NCI-H524 (cell line): ENCODE measurements around the gene CD300E.

ENCODE experiments used
- DNase-seq, 2 experiments: peaks; one replicate each; lab custom pipeline; 2025; lab: John Stamatoyannopoulos, UW

The CD300E gene

DNA sequence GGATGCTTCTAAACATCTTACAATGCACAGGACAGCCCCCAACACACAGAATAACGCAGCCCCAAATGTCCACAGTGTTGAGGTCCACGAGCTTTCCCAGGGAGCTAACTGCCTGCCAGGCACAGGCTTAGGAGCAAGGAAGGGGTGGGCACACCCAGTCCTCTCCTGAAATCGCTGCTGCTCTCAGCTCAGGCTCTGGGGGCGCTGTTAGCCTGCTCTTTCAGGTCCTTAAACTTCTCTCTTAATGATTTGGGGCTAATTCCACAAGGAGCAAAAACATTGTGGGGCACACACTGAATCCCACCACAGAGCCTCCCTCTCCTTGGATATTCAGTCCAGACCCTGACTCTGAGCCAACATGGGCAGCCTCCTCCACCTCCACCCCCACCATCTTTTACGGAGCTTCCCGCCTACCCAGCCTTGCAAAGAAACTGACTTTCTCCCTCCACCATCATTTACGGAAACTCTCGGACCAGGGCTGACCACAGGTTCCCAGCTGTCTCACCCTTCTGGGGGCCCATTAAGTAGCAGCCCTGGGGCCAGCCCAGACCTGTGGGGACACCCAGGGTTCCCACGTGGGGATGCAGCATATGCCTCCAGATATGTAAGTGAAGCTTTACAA is 57.3 kb downstream of the CD300E start:
- DNase-seq, result peak; percentile 65 to 81

DNA sequence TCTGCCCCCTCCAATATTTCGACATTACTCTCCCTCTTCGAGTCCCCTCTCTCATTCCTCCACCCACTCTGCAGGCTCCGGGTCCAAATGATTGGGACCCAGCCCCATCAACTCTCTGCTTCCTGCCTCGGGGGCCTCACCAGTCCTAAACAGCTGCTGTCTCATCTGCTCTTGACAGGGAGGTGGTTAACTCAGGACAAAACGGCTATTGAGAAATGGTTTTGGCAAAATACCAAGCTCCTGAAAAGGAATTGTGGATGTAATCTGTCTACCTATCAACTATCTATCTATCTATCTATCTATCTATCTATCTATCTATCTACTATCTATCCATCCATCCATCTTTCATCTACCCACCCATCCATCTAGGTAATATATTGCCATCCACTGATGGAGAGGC is 58.4 kb downstream of the CD300E start:
- no peak for DNase-seq

DNA sequence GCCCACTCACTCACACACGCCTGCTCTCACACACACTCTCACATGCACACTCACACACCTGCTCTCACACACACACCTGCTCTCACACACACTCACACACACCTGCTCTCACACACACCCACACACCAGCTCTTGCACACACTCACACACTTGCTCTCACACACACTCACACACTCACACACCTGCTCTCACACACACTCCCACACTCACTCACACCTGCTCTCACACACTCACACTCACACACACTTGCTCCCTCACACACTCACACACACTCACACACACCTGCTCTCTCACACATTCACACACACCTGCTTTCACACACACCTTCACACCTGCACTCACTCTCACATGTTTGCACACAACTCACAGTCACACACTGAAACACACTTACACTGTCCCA is 60.2 kb downstream of the CD300E start:
- DNase-seq, result no peak

- no peak for DNase-seq
Measured at GRCh38 chr17:74561586-74561985, 62.0 kb downstream of the CD300E start.
